ENCODE data around the gene SPOCK3.

SPOCK3 gene

GRCh38 chr4:167171928-167172327, 62.4 kb downstream of the SPOCK3 start:
- DNase-seq = no peak

- no peak for DNase-seq
These were observed 65.7 kb downstream of the SPOCK3 start for GRCh38 chr4:167168611-167169010.

DNA sequence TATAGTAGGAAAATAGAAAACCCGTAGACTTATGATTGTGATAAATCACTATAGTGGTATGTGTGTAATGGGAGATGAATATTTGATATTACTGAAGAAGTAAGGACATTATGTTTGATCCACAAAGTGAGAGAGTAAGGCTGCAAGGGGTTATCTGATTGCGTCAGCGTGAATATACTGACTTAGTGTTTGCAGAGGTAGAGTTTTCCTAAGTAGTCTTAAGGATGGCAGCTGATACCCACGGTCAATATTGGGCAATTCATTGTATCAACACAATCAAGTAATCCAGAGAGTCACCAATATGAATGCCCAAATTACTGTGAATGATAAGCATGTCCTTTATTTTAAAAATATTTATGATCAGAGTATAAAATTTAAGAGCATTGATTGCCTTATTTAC, 83.7 kb downstream of the SPOCK3 start:
- no peak for DNase-seq

- no peak for DNase-seq
These were observed 89.7 kb downstream of the SPOCK3 start for GRCh38 chr4:167144605-167145004.

DNA sequence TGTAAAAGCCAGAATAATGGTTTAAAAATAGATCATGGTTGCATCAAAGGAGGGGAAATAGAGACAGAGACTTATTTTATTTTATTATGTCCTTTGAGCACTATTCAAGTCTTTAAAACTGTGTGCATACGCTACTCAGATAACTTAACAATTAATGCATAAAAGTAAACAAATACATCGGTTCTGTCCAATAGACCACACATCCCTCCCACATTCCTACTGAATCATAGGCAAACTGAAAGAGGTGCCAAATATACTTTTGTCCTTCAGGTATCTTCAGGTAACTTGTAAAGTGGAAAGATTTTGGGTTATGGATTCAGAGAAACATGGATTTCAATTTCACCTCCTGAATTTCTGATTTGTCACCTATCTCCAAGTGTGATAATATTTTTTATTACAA, 91.3 kb downstream of the SPOCK3 start:
- no peak for DNase-seq

GRCh38 chr4:167136270-167136669, 98.0 kb downstream of the SPOCK3 start:
- no peak for DNase-seq

GRCh38 chr4:167129146-167129545, 105.1 kb downstream of the SPOCK3 start:
- no peak for DNase-seq

DNA sequence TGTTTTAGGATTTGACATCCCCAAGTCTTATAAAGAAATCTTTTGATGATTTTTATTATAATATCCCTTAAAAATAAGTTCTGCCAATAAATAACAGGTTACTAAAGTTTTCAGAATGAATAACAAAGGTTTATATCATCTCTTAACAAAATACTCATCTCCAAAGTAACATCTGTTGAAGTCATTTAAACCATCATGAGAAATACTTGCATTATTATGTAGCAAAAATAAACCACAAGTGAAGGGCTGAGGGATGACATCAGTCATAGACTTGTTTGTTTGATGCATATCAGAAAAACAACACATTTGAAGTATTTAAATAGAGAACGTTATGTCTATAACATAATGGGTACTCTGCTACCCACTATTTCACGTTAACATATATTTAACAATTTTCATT, 114.9 kb downstream of the SPOCK3 start:
- no peak for DNase-seq

- no peak for DNase-seq
These were observed 117.0 kb downstream of the SPOCK3 start for GRCh38 chr4:167117273-167117672.

GRCh38 chr4:167114416-167114971, 119.8 kb downstream of the SPOCK3 start:
- no peak for DNase-seq

GRCh38 chr4:167111622-167112021, 122.7 kb downstream of the SPOCK3 start:
- DNase-seq = no peak

DNA sequence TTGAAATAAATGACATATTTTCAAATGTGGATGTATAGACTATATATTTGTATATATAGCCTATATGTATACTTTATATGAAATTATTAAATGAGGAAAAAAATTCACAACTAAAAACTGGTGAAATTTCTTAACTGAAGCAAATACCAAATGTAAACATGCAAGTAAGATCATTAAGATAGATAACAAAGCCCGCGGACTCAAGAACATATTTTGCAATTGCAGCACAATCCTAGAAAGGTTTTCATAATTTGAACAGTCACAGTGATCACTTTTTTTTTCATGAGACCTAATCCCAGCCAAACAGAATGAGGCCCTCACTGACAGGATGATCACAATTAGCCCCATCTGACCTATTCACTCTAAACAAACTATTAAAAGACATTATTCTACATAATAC, 123.2 kb downstream of the SPOCK3 start:
- no peak for DNase-seq

DNA sequence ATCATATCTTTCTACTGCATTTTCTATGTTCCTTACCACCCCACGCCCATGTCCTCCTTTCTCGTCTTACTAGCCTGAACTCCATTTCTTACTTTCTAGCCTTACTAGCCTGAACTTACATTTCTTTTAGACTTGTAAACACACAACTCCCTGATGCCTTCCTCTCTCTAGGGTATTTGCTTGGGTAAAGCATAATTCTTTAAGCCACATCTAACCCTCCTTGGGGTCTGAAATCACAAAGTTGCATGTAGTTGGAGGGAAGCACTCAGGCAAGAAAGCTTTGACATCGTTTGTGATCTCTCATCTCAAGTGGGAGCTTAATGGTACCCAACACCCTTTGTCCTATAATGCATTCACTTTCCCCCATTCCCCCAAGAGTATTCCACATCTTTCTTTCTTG, 124.4 kb downstream of the SPOCK3 start:
- DNase-seq = no peak

- DNase-seq = no peak
These were observed 128.4 kb downstream of the SPOCK3 start for GRCh38 chr4:167105857-167106256.

DNA sequence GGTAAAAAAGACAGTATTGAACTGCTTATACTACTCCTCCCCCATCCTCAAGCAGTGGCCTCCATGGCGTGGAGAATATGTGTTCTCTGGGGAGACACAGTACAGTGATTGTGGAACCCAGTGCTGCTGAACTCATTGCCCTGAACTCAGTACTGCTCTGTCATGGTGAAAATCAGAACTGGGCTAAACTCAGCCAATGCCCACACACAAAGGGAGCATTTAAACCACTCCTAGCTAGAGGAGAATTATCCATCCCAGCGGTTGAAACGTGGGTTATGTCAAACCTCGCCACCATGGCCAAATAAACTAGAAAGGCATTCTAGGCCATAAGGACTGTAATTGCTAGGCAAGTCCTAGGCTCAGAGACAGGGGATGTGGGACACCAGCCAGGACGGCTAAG, 131.8 kb downstream of the SPOCK3 start:
- DNase-seq = no peak

DNA sequence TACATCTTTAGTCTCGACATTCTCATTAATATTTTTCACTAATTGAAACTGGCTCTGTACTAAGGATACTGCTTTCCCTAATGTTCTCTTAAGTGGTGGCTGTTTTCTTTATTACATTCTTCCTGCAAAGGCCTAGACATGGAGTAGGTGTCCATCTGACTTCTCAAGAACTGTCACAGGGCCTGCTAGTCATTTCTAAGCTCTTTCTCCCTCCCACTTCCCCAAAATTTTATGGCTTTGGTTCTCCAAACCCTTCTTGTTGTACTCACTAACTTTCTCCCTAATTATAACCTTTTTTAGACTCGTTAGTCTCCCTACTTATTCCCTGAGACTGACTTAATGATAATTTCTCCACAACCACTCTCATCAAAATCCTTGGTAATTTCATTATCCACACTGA, 133.3 kb downstream of the SPOCK3 start:
- DNase-seq = no peak

GRCh38 chr4:167100120-167100519, 134.2 kb downstream of the SPOCK3 start:
- no peak for DNase-seq

DNA sequence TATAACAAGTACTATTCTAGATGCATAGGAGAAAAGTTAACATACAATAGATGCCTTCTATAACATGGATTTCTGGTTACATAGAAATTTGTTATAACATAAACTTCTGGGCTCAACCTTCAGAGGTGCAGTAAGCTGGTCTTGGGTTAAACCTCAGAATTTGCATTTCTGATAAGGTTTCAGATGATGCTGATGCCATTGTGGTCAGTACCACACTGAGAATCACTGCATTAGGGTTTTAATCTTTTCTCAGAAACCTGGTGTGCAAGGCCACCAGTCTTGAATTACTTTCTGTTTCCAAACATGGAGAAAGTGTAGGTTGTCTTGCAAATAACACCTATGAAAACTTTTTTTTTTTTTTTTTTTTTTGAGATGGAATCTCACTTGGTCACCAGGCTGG, 146.2 kb downstream of the SPOCK3 start:
- no peak for DNase-seq

- no peak for DNase-seq
These were observed 150.0 kb downstream of the SPOCK3 start for GRCh38 chr4:167084321-167084720.

- no peak for DNase-seq
These were observed 154.5 kb downstream of the SPOCK3 start for GRCh38 chr4:167079762-167080161.

DNA sequence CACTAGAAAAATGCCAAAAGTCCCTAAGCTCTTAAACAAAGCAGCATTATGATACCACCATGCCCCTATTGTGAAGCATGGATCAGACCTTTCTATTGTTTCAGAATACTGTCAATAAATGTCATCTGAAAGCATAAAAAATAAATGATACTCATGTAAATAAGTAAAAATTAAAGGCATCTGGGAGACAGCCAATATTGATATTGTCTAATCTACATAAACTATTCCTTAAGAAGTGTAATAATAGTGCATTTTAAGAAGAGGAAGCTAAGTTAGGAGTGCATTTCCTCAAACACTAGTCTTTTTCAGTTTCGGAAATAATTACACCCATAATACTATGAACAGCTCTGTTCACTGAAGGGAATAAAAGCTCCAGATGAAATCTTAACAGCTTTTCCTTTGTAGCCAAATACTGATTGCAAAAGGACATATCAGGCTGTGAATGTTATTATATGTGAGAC, 181.6 kb downstream of the SPOCK3 start:
- no peak for DNase-seq

DNA sequence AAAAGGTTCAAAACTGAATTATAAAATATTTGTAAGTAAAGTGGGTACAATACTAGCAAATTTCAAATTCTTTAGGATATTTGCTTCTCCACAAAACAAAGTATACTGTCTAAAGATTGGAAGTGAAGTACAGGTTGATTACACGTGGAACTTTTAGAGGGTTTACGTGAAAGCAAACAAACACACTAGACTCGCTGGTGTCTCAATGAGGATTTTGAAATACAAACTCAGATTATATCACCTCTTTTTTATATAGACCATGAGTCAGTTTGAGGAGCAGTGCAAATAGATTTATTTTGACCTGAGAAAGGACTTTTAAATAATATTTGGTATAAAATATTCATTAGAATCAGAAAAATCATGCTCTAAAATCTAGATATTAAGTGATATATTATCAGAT, 185.0 kb downstream of the SPOCK3 start:
- DNase-seq = no peak

GRCh38 chr4:167041524-167041923, 192.8 kb downstream of the SPOCK3 start:
- no peak for DNase-seq

GRCh38 chr4:167035390-167035789, 198.9 kb downstream of the SPOCK3 start:
- no peak for DNase-seq

DNA sequence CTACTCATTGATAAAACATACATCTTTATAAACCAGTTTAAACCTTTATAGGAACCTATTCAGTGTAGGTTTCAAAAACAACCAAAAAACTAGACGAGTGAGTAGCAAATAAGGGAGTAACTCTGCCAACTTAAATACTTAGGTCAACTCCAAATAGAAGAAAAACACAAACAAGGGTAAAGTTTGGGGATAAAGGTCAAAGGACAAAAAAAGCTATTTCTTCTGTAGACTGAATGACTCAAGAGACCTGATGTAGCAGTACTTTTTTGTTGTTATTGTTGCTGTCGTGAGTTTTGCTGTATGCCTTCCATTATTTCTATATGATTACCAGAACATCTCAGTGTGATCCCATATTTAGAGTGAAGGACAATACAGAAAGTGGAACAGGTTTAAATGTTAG, 199.3 kb downstream of the SPOCK3 start:
- no peak for DNase-seq

GRCh38 chr4:167032871-167033270, 201.4 kb downstream of the SPOCK3 start:
- DNase-seq = no peak
